NCI-H2081 (cell line): ENCODE data around the gene PIGC.

ENCODE experiments used
- DNase-seq, 2 experiments: peaks; one replicate each; lab custom pipeline; 2025; lab: John Stamatoyannopoulos, UW

Gene PIGC

DNA sequence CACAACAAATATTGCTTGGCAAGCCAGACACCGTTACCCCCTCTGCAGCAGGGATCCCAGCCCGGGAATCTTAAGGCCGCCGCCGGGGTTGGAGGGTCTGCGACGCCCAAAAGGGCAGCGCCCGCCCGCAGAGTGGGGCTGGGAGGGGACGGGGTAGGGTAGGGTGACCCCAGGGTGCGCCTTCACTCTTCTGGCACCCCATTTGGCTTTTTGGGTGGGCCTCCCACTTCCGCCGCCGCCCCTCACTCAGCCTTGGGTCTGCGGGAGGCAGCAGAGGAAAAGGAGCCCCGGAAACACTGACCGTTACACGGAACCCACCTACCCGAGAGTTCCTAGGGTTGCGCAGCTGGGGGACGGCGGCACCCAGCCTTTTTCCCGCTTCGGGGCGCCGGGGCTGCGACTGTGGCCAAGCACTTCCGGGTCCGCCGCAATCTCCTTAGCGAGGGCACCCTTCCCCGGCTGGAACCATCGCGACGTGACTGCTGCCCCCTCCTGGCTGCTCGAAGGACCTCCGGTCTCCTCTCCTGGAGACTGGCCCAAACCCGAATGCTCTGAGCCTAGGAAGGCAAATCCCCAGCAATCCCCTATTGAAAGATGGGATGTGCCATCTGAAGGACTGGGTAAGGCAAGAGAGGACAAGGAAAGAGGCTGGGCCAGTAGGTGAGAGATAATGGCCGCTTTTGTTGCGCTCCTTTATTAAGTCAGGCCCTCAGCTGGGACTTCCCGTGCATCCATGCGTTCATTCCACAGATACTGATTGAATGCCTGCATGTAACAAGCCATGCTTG is at the start of gene PIGC:
Gene PIGC, minus strand, starts transcription at position 404 of the 788 bp plus-strand sequence. CDS start 1,447 bp downstream, outside the sequence.
- DNase-seq = peak; percentile 90 to 91

GRCh38 chr1:172492421-172492820 is 48.6 kb upstream of the PIGC start:
- DNase-seq = no peak

- no peak for DNase-seq
These were observed 46.0 kb upstream of the PIGC start for GRCh38 chr1:172489847-172490246.

DNA sequence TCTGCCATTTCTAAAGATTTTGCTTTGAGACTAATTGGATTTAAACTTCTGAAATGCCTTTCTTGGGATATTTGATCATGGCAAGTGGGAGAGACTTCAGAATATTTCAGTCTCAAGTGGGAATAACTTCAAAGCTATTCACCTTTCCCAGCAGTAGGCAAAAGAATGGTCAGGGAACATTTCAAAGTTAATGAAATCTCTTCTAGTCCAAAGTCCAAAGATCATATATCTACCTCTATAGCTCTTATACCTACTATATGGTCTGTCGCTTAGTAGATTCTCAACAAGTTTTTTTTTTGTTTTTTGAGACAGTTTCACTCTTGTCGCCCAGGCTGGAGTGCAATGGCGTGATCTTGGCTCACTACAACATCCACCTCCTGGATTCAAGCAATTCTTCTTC is 44.5 kb upstream of the PIGC start:
- DNase-seq = no peak

DNA sequence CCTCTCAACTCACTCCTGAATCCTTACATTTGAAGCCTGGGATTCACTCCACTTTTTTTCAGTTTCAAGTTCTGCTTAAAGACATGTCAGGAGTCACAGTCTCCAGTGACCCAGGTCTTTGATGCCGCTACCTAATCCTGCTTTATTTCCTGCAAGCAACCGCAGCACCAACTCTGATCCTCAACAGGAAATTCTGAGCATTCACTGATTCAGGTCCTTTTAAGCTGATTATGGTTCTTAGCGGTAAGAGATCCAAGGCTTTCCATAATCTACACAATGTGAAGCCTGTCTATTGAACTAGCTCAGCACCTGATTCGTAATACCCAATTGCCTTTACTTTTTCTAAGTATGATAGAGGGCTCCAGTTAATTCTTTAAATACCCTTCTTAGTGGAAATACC is 43.7 kb upstream of the PIGC start:
- no peak for DNase-seq

- DNase-seq = no peak
These were observed 43.1 kb upstream of the PIGC start for GRCh38 chr1:172486805-172487454.

- no peak for DNase-seq
These were observed 41.8 kb upstream of the PIGC start for GRCh38 chr1:172485626-172486025.

DNA sequence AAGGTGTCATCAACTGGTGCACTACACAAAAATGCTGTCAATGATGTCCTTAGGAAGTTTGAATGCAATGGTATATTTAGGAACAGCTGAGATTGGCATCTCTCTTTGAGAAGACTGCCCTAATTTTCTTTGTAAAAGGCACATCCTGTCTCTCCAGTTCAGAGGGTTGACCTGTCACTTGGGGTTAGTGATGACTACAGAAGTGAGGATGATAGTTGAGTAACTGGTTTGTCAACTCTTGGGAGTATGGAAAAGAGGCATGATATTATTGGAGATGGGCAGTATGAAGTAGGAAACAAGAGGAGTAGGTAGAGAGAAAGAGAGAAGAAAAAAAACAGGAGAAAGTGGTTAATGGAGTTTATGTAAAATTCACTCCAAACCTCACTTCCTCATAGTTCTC is 40.4 kb upstream of the PIGC start:
- DNase-seq = no peak

DNA sequence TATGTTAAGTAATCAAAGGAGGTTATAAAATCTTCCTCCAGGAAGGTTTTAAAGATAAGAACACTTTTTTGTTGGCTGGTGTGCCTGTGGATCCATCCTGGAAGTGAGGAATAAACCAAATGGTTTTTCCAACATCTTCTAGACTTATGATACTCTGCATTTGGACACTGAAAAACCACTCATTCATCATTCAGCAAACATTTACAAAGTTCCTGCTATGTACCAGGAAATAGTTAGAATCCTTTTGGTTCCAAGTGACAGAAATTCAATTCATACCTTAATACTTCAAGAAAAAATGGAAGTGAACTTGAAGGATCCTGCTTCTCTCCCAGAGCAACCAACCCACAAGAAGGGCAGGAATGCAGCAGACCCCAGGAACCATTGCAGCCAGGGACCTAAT is 39.6 kb upstream of the PIGC start:
- no peak for DNase-seq

DNA sequence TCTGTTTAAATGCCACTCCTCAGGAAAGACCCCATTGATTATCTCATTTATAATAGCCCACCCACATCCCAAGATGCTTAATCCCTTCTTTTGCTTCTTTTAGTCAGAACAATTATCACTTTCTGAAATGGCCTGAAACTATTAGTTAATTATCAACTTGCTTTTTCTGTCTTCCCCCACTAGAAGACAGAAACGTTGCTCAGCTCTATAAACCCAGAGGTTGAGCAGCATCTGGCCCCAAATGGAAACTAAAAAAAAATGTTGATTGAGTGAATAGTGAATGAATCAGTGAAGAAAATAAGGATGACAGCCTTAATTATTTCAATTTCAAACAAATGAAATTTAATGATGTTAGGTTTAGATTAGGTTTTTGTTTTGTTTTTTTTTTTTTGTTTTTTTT is 38.2 kb upstream of the PIGC start:
- no peak for DNase-seq

GRCh38 chr1:172480431-172480830 is 36.6 kb upstream of the PIGC start:
- DNase-seq = no peak

GRCh38 chr1:172478485-172478884 is 34.6 kb upstream of the PIGC start:
- no peak for DNase-seq

DNA sequence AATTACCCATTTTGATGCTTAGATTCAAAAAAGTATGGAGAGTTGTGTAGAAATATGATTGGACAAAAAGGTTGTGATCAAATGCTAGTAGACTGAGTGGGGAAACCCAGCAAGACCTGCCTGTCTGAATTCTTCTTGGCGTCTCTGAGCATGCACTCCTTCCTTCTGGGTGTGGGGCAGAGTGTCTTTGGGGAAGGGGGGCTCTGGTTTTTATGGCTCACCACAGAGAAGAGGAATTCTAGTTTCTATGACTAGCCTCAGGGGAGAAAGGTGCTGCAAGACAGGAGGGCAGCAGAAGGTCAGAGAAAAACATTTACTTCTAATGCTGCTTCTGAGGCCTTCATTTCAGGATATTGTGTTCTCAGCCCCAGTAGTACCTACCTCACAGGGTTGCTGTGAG is 33.9 kb upstream of the PIGC start:
- DNase-seq = no peak

- DNase-seq = no peak
These were observed 33.3 kb upstream of the PIGC start for GRCh38 chr1:172477216-172477615.

- no peak for DNase-seq
These were observed 32.4 kb upstream of the PIGC start for GRCh38 chr1:172476218-172476811.

GRCh38 chr1:172473842-172474241 is 30.0 kb upstream of the PIGC start:
- no peak for DNase-seq

- DNase-seq = no peak
These were observed 29.4 kb upstream of the PIGC start for GRCh38 chr1:172473302-172473701.

- no peak for DNase-seq
These were observed 28.6 kb upstream of the PIGC start for GRCh38 chr1:172472495-172472894.

DNA sequence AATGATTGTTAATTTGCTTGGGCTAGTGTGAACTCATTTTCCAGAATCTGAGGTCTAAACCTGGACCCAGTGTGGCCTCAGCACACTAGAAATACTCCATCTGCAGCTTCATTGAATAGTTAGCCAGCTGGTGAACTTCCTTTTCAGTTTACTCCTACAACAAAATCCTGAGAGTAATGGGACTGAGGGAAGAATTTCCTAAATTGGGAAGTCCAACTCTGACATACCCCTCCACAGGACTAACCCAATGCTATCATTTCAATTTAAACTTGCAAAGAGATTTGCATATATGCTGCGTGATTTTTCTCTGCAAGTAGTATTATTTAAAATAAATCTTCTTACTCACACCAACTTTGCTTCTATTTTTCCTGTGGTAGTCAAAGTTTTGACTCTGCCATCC is 27.8 kb upstream of the PIGC start:
- DNase-seq = no peak

GRCh38 chr1:172470149-172470548 is 26.3 kb upstream of the PIGC start:
- no peak for DNase-seq

DNA sequence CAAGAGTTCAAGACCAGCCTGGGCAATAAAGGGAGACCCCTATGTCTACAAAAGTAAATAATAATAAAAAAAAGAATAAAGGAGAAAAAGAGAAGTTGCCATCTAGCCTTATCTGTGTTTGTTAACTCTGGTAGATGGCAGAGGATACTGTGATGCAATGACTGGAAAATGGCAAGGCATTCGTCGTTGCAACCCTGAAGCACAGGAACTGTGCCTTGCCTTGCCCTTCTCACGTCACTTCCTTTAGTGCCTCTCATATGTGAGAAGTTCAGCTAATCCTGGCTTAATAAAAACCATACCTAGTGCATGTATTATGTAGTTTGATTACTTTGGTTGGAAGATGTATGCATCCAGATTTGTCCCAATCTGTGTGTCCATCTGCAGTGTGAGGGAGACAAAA is 25.8 kb upstream of the PIGC start:
- no peak for DNase-seq

GRCh38 chr1:172468296-172468695 is 24.4 kb upstream of the PIGC start:
- no peak for DNase-seq

- no peak for DNase-seq
These were observed 23.6 kb upstream of the PIGC start for GRCh38 chr1:172467446-172467845.
